OCI-LY1 (cell line): ENCODE data around the gene C4orf36.

Source experiments
- EZH2 ChIP-seq: fragments of 200-600 bp; sonication (generic), shearing (Covaris generic); IDR thresholded peaks from 2 replicates; pipeline ENCODE4 v1.8.0; 2017; ENCODE audit warnings: borderline replicate concordance, mixed run types, mild to moderate bottlenecking, antibody characterized with exemption, low read length, moderate library complexity, mixed read lengths
- TF ChIP-seq, protein P1 (sequence below): fragments of 200-600 bp; sonication (generic), shearing (Covaris generic); IDR thresholded peaks from 2 replicates; pipeline ENCODE4 v1.5.1; 2017; ENCODE audit warnings: mild to moderate bottlenecking, antibody characterized with exemption, low read length, moderate library complexity, mixed read lengths

DNA sequence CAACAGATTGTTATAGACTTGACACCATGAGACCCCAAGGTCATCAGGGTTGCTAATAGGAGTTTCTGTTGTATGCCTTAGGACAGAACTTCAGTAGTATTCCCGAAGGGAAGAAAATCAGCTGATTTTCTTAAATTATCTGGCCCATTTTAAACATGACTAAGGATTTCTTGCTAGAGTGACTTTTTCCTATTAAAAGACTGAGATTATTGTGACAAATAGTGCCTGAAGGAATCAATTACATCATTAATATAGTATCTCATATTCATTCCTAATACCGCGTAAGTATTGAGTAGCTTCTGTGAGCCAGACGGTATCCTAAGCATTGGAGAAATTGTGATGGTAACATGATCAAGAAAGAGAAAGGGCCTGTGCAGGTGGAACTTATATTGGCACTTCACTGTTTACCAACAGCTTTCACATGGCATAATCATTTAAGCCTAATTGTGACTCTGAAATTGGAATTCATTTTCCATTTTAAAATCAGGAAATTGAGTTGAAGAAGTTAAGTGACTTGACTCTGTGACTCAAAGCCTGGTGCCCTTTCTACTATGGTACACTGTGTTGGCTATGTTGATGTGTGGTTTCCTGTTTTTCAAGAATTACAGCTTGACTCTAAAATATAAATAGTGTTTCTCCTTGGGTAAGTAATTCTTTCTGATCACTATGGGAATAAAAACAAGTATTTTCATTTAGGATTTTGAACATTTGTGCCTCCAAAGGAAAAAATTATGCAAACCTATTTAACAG lies 46.7 kb upstream of the C4orf36 start:
- TF ChIP-seq EZH2 = no peak
- TF ChIP-seq, protein P1, sequence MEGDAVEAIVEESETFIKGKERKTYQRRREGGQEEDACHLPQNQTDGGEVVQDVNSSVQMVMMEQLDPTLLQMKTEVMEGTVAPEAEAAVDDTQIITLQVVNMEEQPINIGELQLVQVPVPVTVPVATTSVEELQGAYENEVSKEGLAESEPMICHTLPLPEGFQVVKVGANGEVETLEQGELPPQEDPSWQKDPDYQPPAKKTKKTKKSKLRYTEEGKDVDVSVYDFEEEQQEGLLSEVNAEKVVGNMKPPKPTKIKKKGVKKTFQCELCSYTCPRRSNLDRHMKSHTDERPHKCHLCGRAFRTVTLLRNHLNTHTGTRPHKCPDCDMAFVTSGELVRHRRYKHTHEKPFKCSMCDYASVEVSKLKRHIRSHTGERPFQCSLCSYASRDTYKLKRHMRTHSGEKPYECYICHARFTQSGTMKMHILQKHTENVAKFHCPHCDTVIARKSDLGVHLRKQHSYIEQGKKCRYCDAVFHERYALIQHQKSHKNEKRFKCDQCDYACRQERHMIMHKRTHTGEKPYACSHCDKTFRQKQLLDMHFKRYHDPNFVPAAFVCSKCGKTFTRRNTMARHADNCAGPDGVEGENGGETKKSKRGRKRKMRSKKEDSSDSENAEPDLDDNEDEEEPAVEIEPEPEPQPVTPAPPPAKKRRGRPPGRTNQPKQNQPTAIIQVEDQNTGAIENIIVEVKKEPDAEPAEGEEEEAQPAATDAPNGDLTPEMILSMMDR = no peak
